Fibroblast of peridontal ligament (primary cell): ENCODE data around the gene LILRB4.
"Not testable (repeated sequence)": the region's sequence is repeated elsewhere in the genome, so short reads cannot be mapped to it uniquely, and the experiment has no call there.

Source experiments
- DNase-seq: peaks from one replicate; pipeline ENCODE4 v3.0.0-alpha.2; 2010; ENCODE audit errors: extremely low read depth

Gene LILRB4

GRCh38 chr19:54694648-54695047 is 31.9 kb downstream of the LILRB4 start:
- no peak for DNase-seq

- DNase-seq = no peak
Measured at GRCh38 chr19:54696117-54696548, 33.3 kb downstream of the LILRB4 start.

DNA sequence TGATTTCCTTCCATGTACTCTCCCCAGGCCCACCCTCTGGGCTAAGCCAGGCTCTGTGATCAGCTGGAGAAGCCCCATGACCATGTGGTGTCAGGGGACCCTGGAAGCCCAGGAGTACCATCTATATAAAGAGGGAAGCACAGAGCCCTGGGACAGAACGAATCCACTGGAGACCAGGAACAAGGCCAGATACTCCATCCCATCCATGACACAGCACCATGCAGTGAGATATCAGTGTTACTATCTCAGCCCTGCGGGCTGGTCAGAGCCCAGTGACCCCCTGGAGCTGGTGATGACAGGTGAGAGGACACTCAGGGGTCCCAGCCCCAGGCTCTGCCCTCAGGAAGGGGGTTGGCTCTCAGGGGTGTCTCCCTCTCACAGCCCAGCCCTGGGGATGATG is 34.0 kb downstream of the LILRB4 start:
- DNase-seq = no peak

DNA sequence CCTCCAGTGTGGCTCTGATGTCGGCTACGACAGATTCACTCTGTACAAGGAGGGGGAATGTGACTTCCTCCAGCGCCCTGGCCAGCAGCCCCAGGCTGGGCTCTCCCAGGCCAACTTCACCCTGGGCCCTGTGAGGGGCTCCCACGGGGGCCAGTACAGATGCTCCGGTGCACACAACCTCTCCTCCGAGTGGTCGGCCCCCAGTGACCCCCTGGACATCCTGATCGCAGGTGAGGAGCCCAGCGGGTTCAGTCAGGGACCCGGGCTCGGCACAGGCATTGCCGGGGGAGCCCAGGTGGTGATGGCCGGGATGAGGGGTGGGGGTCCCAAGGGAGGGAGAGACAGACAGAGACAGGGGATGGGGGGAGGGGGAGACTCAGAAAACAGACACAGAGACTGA is 34.9 kb downstream of the LILRB4 start:
- DNase-seq = not testable (repeated sequence)

GRCh38 chr19:54704928-54705327 is 42.1 kb downstream of the LILRB4 start:
- DNase-seq = no peak

GRCh38 chr19:54707962-54708361 is 45.2 kb downstream of the LILRB4 start:
- no peak for DNase-seq

DNA sequence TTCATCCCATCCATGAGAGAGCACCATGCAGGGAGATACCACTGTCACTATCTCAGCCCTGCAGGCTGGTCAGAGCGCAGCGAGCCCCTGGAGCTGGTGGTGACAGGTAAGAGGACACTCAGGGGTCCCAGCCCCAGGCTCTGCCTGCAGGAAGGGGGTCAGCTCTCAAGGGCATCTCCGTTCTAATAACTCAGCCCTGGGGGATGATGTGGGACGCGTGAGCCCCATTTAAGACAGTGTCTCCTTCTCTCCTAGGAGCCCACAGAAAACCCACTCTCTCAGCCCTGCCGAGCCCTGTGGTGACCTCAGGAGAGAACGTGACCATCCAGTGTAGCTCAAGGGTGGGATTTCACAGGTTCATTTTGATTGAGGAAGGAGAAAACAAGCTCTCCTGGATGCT is 46.0 kb downstream of the LILRB4 start:
- no peak for DNase-seq

- no peak for DNase-seq
Measured at GRCh38 chr19:54709212-54709948, 46.6 kb downstream of the LILRB4 start.

GRCh38 chr19:54709956-54710355 is 47.2 kb downstream of the LILRB4 start:
- DNase-seq = not testable (repeated sequence)
